Lower lobe of right lung (tissue), 2 donors: ENCODE data around the gene ERVFRD-1. TPM values are rescaled to one million over a fixed set of nuclear protein-coding genes. Genes with fewer than 3 reads are reported as not detected.

Experiments used
- ATAC-seq, 2 donors: fragments of 200-7000 bp; cut with Tn5 transposase; one replicate each; pipeline ENCODE4 v1.9.1; 2020 to 2022; ENCODE audit warnings: mild to moderate bottlenecking in 2 of 2, moderate library complexity in 2 of 2
- DNase-seq: peaks from one replicate; pipeline ENCODE4 v3.0.0-alpha.2; 2020
- H3K27ac ChIP-seq: fragments of 200-600 bp; one replicate; pipeline ENCODE4 v1.8.0; 2022
- H3K27me3 ChIP-seq: fragments of 200-600 bp; one replicate; pipeline ENCODE4 v1.8.0; 2022; ENCODE audit warnings: low read depth
- H3K36me3 ChIP-seq: fragments of 200-600 bp; one replicate; pipeline ENCODE4 v1.8.0; 2022; ENCODE audit warnings: mild to moderate bottlenecking
- H3K4me1 ChIP-seq: fragments of 200-600 bp; one replicate; pipeline ENCODE4 v1.8.0; 2022
- H3K4me3 ChIP-seq: fragments of 200-600 bp; one replicate; pipeline ENCODE4 v1.8.0; 2022; ENCODE audit warnings: mild to moderate bottlenecking
- H3K9me3 ChIP-seq: fragments of 200-600 bp; one replicate; pipeline ENCODE4 v1.8.0; 2022
- intact Hi-C: fragments of 100-400 bp; cut with DNase I; formaldehyde crosslinking; loops from one replicate; pipeline ENCODE4 v1.11.0; 2022
- total RNA-seq: library from RNA; stranded (reverse); fragmentation: NEBNext Ultra II Directional; extraction: Animal tissue kit (Norgen Biotek cat#: 25700); gene quantifications from one replicate; pipeline ENCODE4 v1.2.1, GENCODE V29; 2021
- TF ChIP-seq, protein P1 (sequence below): fragments of 200-600 bp; IDR thresholded peaks from one replicate; pipeline ENCODE4 v1.8.0; 2022; ENCODE audit warnings: antibody characterized with exemption, mild to moderate bottlenecking
- donor health status: DM: no; HTN: yes; CAD: no; lungs with severe emphysema.

ERVFRD-1 gene
- total RNA-seq, 1 donor from 2014 or later, result 0.65 TPM

GRCh38 chr6:11133281-11133680 lies 21.8 kb upstream of the ERVFRD-1 start:
- intact Hi-C loops, result no loop called here
- Histone ChIP-seq H3K27me3 (no peaks in the 10 kb centered on the region), H3K9me3 (no peaks in the 10 kb centered on the region), H3K4me3 (no peak overlapping the region), H3K36me3 (peaks cover 14% of the 10 kb centered on the region), H3K4me1 (no peaks in the 10 kb centered on the region), H3K27ac (no peak overlapping the region)
- no peak for DNase-seq
- TF ChIP-seq, protein P1, sequence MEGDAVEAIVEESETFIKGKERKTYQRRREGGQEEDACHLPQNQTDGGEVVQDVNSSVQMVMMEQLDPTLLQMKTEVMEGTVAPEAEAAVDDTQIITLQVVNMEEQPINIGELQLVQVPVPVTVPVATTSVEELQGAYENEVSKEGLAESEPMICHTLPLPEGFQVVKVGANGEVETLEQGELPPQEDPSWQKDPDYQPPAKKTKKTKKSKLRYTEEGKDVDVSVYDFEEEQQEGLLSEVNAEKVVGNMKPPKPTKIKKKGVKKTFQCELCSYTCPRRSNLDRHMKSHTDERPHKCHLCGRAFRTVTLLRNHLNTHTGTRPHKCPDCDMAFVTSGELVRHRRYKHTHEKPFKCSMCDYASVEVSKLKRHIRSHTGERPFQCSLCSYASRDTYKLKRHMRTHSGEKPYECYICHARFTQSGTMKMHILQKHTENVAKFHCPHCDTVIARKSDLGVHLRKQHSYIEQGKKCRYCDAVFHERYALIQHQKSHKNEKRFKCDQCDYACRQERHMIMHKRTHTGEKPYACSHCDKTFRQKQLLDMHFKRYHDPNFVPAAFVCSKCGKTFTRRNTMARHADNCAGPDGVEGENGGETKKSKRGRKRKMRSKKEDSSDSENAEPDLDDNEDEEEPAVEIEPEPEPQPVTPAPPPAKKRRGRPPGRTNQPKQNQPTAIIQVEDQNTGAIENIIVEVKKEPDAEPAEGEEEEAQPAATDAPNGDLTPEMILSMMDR, result no peak
- no peak for ATAC-seq

- ATAC-seq (no peak), DNase-seq (no peak)
- intact Hi-C loops, result no loop called here
- H3K4me3 ChIP-seq, result no peak overlapping the region
- H3K27me3 ChIP-seq, result no peaks in the 10 kb centered on the region
- H3K4me1 ChIP-seq, result no peaks in the 10 kb centered on the region
- TF ChIP-seq, protein P1, result no peak
- no peaks in the 10 kb centered on the region for H3K9me3 ChIP-seq
- H3K36me3 ChIP-seq, result peaks cover 14% of the 10 kb centered on the region
- H3K27ac ChIP-seq, result no peak overlapping the region
Observed at GRCh38 chr6:11132194-11132888, 20.8 kb upstream of the ERVFRD-1 start.

DNA sequence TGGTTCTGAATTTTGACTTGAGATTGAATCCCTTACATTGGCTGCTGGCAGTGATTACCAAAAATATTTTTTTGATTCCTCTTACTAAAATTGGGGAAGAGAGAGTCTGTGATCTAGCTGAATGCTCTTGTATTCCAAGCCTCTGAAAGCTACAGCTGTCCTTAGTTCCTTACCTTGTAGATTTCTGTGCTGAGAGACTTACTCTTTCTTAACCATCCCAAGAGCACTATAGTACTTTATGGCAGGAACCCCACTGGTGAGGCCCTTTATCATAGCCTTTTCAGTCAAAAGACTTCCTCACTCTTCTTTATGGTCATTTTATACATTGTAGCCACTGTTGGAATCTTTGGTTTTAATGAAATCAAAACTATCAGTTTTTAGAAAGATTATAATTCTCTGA lies 19.1 kb upstream of the ERVFRD-1 start:
- no peaks in the 10 kb centered on the region for H3K9me3 ChIP-seq
- DNase-seq, result no peak
- no peak for ATAC-seq
- H3K4me1 ChIP-seq, result no peaks in the 10 kb centered on the region
- intact Hi-C loops, result no loop called here
- TF ChIP-seq, protein P1, result no peak
- no peak overlapping the region for H3K27ac ChIP-seq
- H3K27me3 ChIP-seq, result no peaks in the 10 kb centered on the region
- peaks cover 14% of the 10 kb centered on the region for H3K36me3 ChIP-seq
- H3K4me3 ChIP-seq, result no peak overlapping the region

- H3K9me3 ChIP-seq, result no peaks in the 10 kb centered on the region
- H3K27me3 ChIP-seq, result no peaks in the 10 kb centered on the region
- H3K4me1 ChIP-seq, result no peaks in the 10 kb centered on the region
- peaks cover 8% of the 10 kb centered on the region for H3K36me3 ChIP-seq
- no peak for ATAC-seq
- no peak overlapping the region for H3K4me3 ChIP-seq
- TF ChIP-seq, protein P1, result no peak
- no peak overlapping the region for H3K27ac ChIP-seq
- no peak for DNase-seq
- intact Hi-C loops, result no loop called here
Observed at GRCh38 chr6:11129908-11130565, 18.5 kb upstream of the ERVFRD-1 start.

DNA sequence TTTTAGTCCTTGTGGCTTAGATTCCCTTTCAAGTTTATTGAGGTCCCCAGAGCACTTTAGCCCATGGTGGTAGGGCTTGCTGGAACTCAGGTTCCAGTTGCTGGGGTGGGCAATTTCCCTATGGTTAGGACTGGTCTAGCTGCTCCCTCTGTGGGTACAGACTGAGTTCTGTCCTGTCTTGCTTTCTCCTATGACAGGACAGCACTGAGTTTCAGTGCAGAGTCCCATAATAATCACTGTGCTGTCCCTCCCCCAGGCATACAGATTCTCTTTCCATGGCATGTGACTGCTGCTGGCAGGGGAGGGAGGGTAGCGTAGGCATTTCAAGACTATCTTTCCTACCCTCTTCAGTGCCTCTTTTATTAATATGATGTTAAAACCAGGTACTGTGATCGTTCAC lies 17.1 kb upstream of the ERVFRD-1 start:
- ATAC-seq (no peak), DNase-seq (no peak)
- Histone ChIP-seq H3K4me3 (no peak overlapping the region), H3K9me3 (no peaks in the 10 kb centered on the region), H3K36me3 (no peaks in the 10 kb centered on the region), H3K27me3 (no peaks in the 10 kb centered on the region), H3K4me1 (no peaks in the 10 kb centered on the region), H3K27ac (no peak overlapping the region)
- intact Hi-C loops, result no loop called here
- TF ChIP-seq, protein P1, result no peak
